Ascending aorta (tissue), 2 donors: ENCODE results near the gene PGRMC2. TPM values are rescaled to one million over a fixed set of nuclear protein-coding genes. Genes with fewer than 3 reads are reported as not detected.
"Not testable (repeated sequence)": the region's sequence is repeated elsewhere in the genome, so short reads cannot be mapped to it uniquely, and the experiment has no call there.

Experiments
- DNase-seq, 2 donors: peaks; one replicate each; pipeline ENCODE4 v3.0.0-alpha.2; 2019; ENCODE audit warnings: low spot score in 2 of 2
- H3K27ac ChIP-seq, 2 donors: fragments of 200-600 bp; sonication (generic); one replicate each; pipeline ENCODE4 v1.5.1; 2016 to 2017; ENCODE audit warnings: mild to moderate bottlenecking in 1 of 2
- H3K27me3 ChIP-seq: fragments of 200-600 bp; sonication (generic); one replicate; pipeline ENCODE4 v1.5.1; 2017
- H3K36me3 ChIP-seq, 2 donors: fragments of 200-600 bp; sonication (generic); one replicate each; pipeline ENCODE4 v1.5.1; 2016
- H3K4me1 ChIP-seq, 2 donors: fragments of 200-600 bp; sonication (generic); one replicate each; pipeline ENCODE4 v1.5.1; 2016 to 2017; ENCODE audit warnings: mild to moderate bottlenecking in 1 of 2
- H3K4me3 ChIP-seq, 2 donors: fragments of 200-600 bp; sonication (generic); one replicate each; pipeline ENCODE4 v1.5.1; 2016 to 2017; ENCODE audit warnings: mild to moderate bottlenecking in 1 of 2
- H3K9me3 ChIP-seq, 2 donors: fragments of 200-600 bp; sonication (generic); one replicate each; pipeline ENCODE4 v1.5.1; 2016
- intact Hi-C: fragments of 100-400 bp; cut with DNase I; formaldehyde crosslinking; loops from one replicate; pipeline ENCODE4 v1.15.1; 2023
- total RNA-seq: library from RNA; depleted of rRNA; stranded (reverse); fragments of >200 nt; gene quantifications from one replicate; pipeline ENCODE4 v1.1.0, GENCODE V29; 2016
- TF ChIP-seq, protein P1 (sequence below), 3 experiments: fragments of 200-600 bp in 2 of 3; fragments of 450-650 bp in 1 of 3; sonication (generic) in 2 of 3; IDR thresholded peaks; one replicate each; pipeline ENCODE4 v1.5.1; 2016 to 2019; ENCODE audit warnings: antibody characterized with exemption in 3 of 3, mild to moderate bottlenecking in 1 of 3, moderate library complexity in 1 of 3

The PGRMC2 gene
- total RNA-seq, 1 donor from 2014 or later = 16.5 TPM

GRCh38 chr4:128279624-128280225 lies 7.9 kb downstream of the PGRMC2 start:
- intact Hi-C loops = loop anchor here (10.0 kb wide), 1 partner anchor 495 kb away; the partner anchor contains the start of gene HSPA4L
- no peaks in the 10 kb centered on the region for H3K4me1 ChIP-seq
- H3K36me3 ChIP-seq = no peaks in the 10 kb centered on the region
- TF ChIP-seq, protein P1, sequence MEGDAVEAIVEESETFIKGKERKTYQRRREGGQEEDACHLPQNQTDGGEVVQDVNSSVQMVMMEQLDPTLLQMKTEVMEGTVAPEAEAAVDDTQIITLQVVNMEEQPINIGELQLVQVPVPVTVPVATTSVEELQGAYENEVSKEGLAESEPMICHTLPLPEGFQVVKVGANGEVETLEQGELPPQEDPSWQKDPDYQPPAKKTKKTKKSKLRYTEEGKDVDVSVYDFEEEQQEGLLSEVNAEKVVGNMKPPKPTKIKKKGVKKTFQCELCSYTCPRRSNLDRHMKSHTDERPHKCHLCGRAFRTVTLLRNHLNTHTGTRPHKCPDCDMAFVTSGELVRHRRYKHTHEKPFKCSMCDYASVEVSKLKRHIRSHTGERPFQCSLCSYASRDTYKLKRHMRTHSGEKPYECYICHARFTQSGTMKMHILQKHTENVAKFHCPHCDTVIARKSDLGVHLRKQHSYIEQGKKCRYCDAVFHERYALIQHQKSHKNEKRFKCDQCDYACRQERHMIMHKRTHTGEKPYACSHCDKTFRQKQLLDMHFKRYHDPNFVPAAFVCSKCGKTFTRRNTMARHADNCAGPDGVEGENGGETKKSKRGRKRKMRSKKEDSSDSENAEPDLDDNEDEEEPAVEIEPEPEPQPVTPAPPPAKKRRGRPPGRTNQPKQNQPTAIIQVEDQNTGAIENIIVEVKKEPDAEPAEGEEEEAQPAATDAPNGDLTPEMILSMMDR (IDR thresholded peaks at IDR 0.05) = no peak
- no peak overlapping the region for H3K27ac ChIP-seq
- no peaks in the 10 kb centered on the region for H3K9me3 ChIP-seq
- no peaks in the 10 kb centered on the region for H3K27me3 ChIP-seq
- no peak for DNase-seq
- H3K4me3 ChIP-seq = no peak overlapping the region

DNA sequence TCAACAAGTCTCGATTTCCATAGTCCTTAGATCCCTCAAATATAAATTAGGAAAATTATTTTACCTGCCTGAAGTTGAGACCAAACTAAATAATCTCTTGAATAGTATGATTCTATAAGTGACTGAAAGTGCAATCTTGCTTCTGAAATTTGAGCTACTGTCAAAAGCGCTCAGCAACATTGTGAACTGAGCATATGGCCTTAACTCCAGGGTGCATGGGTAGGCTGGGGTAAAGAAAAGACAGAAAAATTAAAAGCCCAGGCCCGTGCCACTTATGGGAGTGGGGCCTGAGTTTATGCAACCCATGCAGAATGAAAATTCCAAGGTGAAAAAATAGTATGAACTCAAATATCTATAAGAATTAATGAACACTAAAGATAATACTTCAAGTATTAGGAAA lies 9.8 kb downstream of the PGRMC2 start:
- Histone ChIP-seq H3K27ac (no peak overlapping the region), H3K27me3 (no peaks in the 10 kb centered on the region), H3K4me1 (no peaks in the 10 kb centered on the region), H3K9me3 (no peaks in the 10 kb centered on the region), H3K4me3 (no peak overlapping the region), H3K36me3 (no peaks in the 10 kb centered on the region)
- no peak for DNase-seq
- TF ChIP-seq, protein P1 (IDR thresholded peaks at IDR 0.05) = no peak
- intact Hi-C loops = no loop called here

DNA sequence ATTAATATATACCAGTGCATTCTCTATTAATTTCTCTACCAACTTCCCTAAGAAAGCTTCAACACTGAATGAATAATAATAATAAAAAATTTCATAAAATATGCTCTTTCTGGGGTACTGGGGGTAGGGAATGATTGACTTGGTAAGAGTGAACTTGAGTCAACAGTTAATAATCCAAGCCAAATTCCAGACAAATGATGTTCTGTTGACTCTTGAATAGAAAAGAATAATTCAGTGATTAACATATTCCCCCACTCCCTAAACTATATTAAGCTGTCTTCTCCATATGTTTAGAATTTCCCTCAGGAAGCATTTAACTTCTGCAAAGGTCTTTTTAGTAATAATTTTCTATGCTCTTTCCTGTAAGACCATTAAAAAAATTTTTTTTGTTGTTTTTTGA lies 12.3 kb downstream of the PGRMC2 start:
- no peaks in the 10 kb centered on the region for H3K4me1 ChIP-seq
- TF ChIP-seq, protein P1 (IDR thresholded peaks at IDR 0.05) = no peak
- intact Hi-C loops = no loop called here
- H3K27me3 ChIP-seq = no peaks in the 10 kb centered on the region
- H3K9me3 ChIP-seq = no peaks in the 10 kb centered on the region
- no peak overlapping the region for H3K27ac ChIP-seq
- peaks cover 0 to 17% of the 10 kb centered on the region in 2 donors for H3K36me3 ChIP-seq
- no peak overlapping the region for H3K4me3 ChIP-seq
- no peak for DNase-seq

GRCh38 chr4:128271551-128271950 lies 16.1 kb downstream of the PGRMC2 start:
- TF ChIP-seq, protein P1 (IDR thresholded peaks at IDR 0.05) = no peak
- intact Hi-C loops = no loop called here
- Histone ChIP-seq H3K36me3 (peaks cover 5 to 21% of the 10 kb centered on the region in 2 donors), H3K4me1 (no peaks in the 10 kb centered on the region), H3K4me3 (no peak overlapping the region), H3K9me3 (no peaks in the 10 kb centered on the region), H3K27me3 (no peaks in the 10 kb centered on the region), H3K27ac (no peak overlapping the region)
- DNase-seq = no peak

DNA sequence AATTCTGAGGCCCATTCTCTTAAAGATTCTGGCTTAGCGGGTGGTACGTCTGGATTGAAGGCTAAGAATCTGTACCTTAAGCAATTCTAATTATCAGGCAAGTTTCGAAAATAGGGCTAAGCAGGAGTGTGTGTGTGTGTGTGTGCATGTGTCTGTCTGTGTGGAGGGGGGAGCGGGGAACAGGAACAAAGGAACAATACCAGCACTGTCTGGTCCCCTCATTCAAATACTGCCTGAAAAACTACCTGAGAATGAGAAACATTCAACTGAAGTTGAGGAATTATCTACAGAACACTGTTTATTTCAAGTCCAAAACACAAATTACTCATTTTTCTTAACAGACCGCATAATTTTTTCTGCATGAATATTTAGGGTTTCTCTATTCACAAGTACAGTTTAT lies 18.6 kb downstream of the PGRMC2 start:
- intact Hi-C loops = no loop called here
- DNase-seq = no peak
- peaks cover 5 to 21% of the 10 kb centered on the region in 2 donors for H3K36me3 ChIP-seq
- no peaks in the 10 kb centered on the region for H3K27me3 ChIP-seq
- H3K4me3 ChIP-seq = no peak overlapping the region
- peaks cover 0 to 7% of the 10 kb centered on the region in 2 donors for H3K9me3 ChIP-seq
- H3K4me1 ChIP-seq = no peaks in the 10 kb centered on the region
- TF ChIP-seq, protein P1 (IDR thresholded peaks at IDR 0.05) = no peak
- H3K27ac ChIP-seq = no peak overlapping the region

DNA sequence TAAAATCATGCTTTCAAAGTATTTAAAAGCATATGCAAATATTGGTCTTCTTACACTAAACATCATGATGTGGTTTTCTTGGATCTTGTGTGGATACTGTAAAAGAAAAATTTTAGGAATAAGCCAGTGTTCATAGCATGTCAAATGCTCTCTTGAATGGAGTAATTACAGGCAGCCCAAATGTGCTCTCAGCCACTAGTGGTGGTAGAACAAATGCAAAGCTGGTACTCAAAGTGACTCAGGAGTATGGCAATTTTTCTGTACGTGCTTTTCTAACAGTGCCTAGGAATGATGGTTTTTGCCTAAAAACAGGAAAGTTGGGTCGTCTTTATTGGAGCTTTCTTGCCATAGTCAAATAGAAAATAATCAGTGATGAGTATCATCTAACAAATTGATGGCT lies 19.9 kb downstream of the PGRMC2 start:
- intact Hi-C loops = no loop called here
- H3K27ac ChIP-seq = no peak overlapping the region
- TF ChIP-seq, protein P1 (IDR thresholded peaks at IDR 0.05) = no peak
- peaks cover 5 to 21% of the 10 kb centered on the region in 2 donors for H3K36me3 ChIP-seq
- no peak for DNase-seq
- no peaks in the 10 kb centered on the region for H3K4me1 ChIP-seq
- H3K27me3 ChIP-seq = no peaks in the 10 kb centered on the region
- peaks cover 0 to 7% of the 10 kb centered on the region in 2 donors for H3K9me3 ChIP-seq
- no peak overlapping the region for H3K4me3 ChIP-seq

DNA sequence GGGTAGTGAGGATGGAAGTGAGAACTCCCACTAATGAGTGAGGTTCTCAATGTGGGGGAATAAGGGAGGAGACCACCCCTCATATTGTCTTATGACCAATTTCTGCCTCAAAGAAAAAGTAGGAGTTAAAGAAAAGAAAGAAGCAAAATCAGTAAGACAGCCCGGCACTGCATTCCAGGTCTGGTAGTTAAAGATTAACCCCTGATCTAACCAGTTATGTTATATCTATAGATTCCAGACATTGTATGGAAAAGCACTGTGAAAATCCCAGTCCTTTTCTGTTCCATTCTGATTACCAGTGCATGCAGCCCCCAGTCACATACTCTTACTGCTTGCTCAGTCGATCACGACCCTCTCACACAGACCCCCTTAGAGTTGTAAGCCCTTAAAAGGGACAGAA lies 20.4 kb downstream of the PGRMC2 start:
- H3K4me3 ChIP-seq, H3K9me3 ChIP-seq, H3K27ac ChIP-seq, H3K27me3 ChIP-seq, intact Hi-C loops, DNase-seq, H3K4me1 ChIP-seq: not testable (repeated sequence)
- H3K36me3 ChIP-seq = peaks cover 5 to 20% of the 10 kb centered on the region in 2 donors

GRCh38 chr4:128265550-128265949 lies 22.1 kb downstream of the PGRMC2 start:
- DNase-seq, H3K27me3 ChIP-seq, H3K4me1 ChIP-seq, H3K36me3 ChIP-seq, H3K9me3 ChIP-seq, H3K4me3 ChIP-seq, H3K27ac ChIP-seq, intact Hi-C loops: not testable (repeated sequence)
